ENCODE measurements around the gene BEND6. TPM values are rescaled to one million over a fixed set of nuclear protein-coding genes. Genes with fewer than 3 reads are reported as not detected.
A peak's percentile ranks its signal among the peaks of the same experiment; 100 is the strongest.
"Not testable (repeated sequence)": the region's sequence is repeated elsewhere in the genome, so short reads cannot be mapped to it uniquely, and the experiment has no call there.

The BEND6 gene
- total RNA-seq, 1 experiment from 2014 or later, result 9.0 TPM

DNA sequence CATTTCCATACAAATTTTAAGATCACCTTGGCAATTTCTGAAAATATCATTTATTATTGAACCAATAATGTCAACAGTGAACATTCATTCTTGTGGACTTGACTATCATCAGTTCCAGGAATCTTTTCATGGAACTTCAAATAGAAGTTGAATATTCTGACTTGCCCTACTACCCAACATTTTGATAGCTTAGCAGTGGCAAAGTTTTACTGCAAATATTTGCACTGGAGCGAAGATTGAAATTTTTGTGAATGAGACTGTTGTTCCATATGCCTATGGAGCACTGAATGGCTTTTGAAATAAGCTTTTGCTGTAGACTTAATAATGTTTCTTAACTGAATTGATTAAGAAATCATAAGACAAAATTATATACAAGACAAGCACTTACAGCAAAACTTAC is 23.6 kb downstream of the BEND6 start:
- DNase-seq (ENCODE audit: low read depth), result no peak

DNA sequence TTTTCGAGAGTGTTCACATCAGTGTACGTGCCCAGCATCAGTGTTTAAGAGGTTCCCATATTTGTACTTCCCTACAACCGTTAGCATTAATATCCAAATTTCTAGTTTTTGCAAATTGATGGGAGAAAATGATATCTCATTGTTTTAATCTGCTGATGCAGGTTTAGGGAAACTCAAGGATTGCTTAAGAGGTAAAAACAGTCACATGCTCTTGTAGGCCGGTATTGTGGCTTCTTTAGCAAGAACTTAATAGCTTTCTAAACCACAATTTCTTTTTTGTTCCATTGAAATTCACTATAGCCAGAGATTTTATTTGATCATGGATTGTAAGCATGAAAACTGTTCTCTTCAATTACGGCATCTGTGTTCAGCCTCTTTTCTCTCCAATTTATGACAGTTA is 29.5 kb downstream of the BEND6 start:
- DNase-seq (ENCODE audit: low read depth), result no peak

DNA sequence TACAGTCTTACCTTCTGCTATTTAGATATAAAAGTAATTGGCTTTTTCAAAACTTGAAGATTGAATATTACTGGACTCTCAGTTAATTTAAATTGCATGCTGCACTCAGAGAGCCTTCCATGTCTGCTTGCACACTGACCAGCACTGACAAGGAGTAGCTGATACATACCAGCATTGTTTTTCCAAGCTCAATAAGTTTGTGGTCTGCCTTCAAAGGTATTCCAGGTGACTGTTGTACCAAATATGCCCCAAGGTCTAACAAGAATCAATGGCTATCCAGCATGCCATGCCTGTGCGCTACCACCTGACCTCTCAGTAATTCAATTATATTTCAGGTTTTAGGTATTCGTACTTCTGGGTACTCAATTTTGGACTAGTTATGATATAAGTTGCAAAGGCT is 30.0 kb downstream of the BEND6 start:
- no peak for DNase-seq (ENCODE audit: low read depth)

DNA sequence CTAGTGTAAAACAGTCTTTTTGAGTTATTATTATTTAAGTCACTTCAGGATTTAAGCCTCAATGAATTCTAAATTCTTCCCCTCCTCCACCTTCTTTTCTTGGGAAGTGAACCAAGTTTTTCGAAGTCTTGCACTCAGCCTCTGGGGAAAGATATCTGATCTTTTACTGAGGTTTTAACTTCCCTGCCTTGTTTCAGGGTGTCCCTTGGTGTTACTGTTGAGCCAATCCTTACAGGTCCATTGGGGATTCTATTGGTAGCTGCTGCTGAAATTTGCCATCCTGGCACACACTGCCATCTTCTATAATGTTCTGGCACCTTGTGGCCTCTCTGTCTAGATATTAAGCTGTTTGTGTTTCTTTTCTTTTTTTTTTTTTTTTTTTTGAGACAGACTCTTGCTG is 31.7 kb downstream of the BEND6 start:
- DNase-seq (ENCODE audit: low read depth), result no peak

DNA sequence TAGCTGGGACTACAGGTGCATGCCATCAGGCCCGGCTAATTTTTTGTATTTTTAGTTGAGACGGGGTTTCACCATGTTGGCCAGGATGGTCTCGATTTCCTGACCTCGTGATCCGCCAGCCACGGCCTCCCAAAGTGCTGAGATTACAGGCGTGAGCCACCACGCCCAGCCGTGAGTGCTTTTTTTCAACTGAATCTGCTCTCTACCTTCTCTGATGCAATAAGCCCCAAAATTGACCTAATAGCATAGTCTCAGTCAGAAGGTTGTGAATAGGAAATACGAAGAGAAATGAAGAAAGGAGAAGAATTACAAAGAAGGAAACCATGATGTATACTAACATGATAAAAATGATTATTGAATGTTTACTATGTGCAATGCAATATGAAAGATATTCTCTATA is 33.2 kb downstream of the BEND6 start:
- DNase-seq (ENCODE audit: low read depth), result no peak

DNA sequence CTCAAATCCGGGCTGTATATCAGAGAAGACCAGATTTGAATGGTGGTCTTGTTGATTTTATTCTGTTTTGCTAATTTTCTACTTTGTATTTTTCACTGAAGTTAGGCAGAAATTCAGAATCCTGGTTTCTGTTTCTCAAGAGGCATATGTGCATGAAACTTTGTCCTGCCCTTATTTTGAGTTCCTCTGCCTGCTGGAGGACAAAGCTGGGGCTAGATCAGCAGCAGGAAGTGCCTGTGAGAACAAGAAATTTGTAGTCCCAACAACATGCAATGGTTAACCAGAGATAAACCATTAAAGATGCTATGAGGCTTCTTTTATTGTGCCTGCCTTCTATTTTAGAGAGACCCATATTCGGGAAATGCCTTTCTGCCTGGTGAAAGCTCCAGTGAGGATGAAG is 37.1 kb downstream of the BEND6 start:
- no peak for DNase-seq (ENCODE audit: low read depth)

DNA sequence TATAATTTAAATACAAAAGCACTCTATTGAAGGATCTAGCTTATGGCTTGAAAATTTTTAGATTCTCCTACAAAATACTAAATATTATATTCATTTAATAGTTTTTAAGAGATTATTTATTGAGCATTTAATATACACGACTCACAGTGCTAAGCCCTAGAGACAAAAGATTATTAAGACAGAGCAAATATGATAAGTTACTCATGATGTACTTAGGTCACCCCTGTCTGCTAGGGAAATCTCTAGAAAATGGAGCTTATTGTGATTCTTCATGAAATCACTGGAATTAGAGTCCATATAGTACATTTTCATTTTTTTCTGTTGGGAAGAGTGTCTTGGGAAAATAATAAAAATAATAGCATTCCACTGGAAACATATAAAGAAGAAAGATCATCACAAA is 37.8 kb downstream of the BEND6 start:
- DNase-seq (ENCODE audit: low read depth), result no peak

DNA sequence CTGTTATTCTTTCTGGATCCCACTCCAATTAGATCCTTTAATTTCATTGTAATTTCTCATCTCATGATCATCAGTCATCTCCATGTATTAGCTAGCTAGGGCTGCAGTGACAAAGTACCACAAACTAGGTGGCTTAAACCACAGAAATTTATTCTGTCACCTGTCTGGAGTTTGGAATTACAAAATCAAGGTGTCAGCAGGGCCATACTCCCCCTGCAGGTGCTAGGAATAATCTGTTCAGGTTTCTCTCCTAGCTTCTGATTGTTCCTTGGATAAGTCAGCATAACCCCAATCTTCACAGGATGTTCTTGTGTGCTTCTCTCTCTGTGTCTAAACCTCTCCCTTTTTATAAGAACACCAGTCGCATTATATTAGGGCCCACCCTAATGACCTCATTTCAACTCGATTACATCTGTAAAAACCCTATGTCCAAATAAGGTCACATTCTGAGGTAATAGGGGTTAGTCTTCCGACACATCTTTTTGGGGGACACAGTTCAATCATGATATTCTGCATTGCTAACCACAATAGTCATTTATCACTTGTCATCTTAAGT is 40.5 kb downstream of the BEND6 start:
- DNase-seq (ENCODE audit: low read depth), result no peak

DNA sequence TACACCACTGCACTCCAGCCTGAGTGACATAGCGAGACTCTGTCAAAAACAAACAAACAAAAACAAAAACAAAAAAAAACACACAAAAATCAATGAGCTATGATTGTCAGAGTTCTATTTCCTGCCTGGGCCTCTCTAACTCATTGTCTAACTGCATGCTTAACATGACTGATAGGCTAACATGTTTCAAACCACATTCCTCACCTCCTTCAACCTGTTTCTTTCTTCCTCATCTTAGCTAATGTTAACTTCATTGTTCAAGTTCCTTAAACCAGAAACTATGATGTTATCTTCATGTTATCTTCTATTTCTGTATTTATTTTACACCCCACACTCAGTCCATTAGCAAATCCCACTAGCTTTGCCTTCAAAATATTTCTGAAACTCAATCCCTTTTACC is 41.5 kb downstream of the BEND6 start:
- DNase-seq (ENCODE audit: low read depth), result no peak

DNA sequence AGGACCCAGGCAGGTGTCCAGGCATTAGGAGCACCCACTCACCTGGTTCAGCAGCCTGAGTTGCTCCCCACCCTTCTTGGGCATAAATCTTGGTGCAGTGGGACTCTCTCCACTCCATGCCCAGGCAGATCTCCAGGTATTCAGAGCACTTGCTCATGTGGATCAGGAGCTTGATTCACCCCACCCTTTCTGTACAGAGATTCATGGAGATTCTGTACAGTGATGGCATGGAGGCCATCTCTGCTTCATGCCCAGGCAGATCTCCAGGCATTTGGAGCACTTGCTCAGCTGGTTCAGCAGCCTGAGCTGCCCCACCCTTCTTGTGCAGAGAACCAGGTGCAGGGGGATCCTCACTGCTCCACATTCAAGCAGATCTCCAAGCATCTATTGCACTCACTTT is 44.1 kb downstream of the BEND6 start:
- no peak for DNase-seq (ENCODE audit: low read depth)

DNA sequence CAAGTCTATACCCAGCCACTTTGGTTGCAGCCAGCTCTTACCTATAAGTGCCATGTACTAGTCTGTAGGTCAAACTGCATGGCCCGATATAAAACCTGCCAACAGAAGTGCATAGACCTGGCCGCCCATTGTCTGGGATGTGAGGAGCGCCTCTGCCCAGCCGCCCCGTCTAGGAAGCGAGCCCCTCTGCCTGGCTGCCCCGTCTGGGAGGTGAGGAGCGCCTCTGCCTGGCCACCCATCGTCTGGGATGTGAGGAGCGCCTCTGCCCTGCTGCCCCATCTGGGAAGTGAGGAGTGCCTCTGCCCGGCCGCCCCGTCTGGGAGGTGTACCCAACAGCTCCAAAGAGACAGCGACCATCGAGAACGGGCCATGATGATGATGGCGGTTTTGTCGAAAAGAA is 44.8 kb downstream of the BEND6 start:
- DNase-seq (ENCODE audit: low read depth), result not testable (repeated sequence)

DNA sequence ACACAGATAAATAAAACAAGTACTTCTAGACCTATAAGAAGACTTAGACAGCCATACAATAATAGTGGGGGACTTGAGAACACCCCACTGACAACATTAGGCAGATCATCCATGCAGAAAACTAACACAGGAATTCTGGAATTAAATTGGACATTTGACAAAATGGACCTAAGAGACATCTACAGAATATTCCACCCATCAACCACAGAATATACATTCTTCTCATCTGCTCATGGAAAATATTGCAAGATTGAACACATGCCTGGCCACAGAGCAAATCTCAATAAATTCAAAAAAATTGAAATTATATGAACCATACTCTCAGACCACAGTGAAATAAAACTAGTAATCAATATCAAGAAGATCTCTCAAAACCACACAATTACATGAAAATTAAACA is 47.3 kb downstream of the BEND6 start:
- no peak for DNase-seq (ENCODE audit: low read depth)

DNA sequence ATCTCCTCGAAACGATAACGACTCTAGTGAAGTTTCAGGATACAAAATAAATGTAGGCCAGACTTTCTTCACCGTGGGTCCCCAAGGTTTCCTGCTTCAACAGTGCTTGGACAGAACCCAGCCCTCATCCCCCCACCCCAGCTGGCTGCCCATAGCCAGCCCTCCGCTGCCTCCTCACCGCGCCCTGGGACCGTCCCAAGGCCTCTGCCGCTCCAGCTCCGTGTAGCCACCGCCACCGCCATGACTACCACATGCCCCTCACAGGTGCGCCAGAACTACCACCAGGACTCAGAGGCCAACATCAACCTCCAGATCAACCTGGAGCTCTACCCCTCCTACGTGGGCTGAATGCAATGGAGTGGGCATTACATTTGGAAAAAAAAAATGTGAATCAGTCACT is 49.4 kb downstream of the BEND6 start:
- no peak for DNase-seq (ENCODE audit: low read depth)

DNA sequence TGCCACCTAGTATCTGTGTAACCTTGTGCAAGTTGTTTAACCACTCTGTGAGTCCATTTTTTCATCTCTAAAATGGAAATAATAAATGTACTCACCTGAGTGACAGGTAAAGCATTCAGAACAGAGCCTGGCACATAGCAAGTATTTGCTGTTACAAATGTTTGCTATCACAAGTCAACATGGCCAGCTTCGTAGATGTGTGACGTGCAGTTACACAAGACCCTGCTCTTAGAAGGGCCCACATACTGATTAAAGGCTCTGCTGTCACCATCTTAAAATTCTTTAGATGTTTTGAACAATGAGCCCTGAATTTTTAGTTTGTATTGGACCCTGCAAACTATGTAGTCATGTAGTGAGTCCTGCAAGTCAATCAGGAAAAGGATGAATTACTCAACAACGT is 51.2 kb downstream of the BEND6 start:
- DNase-seq (ENCODE audit: low read depth), result no peak

DNA sequence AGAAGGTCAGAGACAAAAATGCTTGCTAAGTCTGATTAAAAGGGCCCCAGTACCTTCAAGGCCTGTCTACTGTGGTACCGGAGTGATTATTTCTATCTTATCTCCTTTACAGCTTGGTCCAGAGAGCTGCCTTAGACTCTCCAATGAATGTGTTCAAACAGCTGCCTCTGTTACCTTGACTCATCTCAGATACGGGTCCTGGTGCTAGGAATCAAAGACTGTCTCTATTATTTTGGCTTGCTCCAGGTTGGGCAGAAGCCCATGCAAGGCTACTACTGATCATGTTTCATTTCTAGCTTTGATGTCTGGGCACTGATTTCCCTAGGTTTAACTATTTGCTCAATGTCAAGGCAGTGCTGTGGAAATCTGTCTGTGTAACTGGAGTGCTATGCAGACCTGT is 53.2 kb downstream of the BEND6 start:
- not testable (repeated sequence) for DNase-seq (ENCODE audit: low read depth)

DNA sequence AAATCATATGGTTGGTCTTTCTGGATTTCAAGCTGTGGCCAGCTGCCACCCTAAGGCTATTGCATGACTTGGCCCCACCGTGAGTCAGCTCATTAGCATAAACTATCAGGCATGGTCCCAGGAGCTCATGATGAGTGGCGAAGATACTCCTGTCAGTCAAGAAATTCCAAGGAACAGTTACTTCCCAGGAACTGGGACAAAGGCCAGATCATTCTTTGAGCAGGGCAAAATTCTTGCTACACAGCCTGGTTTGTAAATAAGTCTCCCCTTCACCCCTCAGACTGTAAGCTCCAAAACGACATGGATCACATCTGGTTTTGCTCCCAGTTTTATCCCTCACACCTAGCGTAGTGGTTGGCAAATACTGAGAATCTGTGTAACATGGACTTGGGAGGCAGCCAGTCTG is 58.6 kb downstream of the BEND6 start:
- DNase-seq (ENCODE audit: low read depth), result peak; percentile 86

DNA sequence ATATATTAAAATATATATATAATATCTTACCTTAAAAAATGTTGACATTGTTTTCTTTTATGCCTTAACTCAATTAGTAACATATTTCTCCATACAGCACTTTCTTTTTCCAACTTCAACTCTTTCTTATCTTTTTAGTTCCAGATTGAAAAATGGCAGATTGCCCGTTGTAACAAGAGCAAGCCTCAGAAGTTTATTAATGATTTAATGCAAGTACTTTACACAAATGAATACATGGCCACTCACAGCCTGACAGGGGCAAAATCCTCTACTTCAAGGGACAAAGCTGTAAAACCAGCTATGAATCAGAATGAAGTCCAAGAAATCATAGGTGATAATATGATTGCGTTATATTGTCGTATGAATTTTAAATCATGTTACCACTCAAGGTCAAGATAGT is 62.2 kb downstream of the BEND6 start:
- no peak for DNase-seq (ENCODE audit: low read depth)

DNA sequence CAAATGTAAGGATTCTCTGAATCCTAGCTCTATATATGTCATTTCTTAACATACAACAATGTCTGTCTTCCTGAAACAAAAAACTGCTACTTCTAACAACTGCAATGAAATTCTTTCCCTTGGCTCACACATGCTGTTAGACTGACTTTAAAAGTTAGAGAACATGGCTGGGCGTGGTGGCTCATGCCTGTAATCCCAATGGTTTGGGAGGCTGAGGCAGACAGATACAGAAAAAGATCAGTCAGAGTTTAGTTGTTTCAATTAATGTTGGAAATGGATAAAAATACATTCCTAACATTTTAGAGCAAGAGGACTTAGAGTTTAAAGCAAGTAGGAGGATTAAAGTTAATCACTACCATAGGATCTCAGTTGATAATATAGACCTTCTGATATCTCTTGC is 62.9 kb downstream of the BEND6 start:
- no peak for DNase-seq (ENCODE audit: low read depth)

DNA sequence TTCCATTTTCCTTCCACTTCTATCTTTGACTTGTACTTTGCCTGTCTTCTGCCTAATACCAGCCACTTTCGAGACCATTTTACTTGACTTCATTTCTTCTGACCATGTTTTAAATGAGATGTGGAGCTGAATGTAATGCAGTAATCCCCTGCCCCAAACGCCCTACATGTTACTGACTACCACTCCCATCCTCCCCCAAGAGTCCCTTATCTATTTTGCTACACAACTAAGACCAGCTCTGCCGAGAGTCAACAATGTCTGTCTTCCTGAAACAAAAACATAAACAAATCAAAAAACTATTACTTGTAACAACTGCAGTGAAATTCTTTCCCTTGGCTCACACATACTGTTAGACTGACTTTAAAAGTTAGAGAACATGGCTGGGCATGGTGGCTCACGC is 64.5 kb downstream of the BEND6 start:
- no peak for DNase-seq (ENCODE audit: low read depth)

DNA sequence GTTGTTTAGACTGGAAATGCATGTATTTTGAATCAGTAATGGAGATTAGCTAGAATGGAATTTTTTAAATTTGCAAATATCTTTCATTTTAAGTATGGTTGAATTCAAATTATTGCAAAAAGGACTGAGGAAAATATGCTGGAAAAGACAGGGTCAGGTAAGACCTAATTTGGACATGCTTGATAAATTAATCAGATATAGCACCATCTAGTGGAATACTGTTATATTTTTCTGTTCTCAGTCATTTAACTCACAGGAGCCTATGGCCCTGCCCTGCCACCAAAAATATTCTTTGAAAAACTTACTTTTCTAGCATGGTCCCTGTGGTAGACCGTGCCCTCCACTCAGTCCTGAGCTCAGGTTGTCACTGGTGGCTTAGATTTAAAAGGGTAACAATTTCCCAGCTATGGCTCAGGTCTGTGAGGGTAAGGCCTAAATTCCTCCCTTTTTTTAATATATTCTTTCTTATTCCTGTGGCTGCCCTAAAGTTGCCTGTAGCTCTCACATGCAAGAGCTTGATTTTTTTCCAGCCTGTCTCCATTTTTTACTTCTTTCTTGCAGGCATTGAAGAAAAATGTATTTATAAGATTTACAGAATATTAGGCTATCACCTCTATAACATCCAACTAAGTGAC is 66.3 kb downstream of the BEND6 start:
- DNase-seq (ENCODE audit: low read depth), result peak; percentile 10

DNA sequence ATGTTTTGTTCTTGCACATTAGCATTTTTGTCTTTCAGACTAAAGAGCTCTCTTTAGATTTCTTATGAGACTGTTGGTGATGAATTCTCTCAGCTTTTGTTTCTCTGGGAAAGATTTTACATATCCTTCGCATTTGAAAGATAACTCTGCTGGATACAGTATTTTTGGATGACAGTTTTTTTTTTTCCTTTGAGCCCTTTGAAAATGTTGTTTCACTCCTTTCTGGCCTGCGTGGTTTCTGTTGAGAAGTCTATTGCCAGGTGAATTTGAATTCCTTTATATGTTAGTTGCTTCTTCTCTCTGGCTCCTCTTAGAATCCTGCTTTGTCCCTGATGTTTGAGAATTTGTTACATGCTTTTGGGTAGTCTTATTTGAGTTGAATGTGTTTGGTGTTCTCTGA is 69.4 kb downstream of the BEND6 start:
- no peak for DNase-seq (ENCODE audit: low read depth)

DNA sequence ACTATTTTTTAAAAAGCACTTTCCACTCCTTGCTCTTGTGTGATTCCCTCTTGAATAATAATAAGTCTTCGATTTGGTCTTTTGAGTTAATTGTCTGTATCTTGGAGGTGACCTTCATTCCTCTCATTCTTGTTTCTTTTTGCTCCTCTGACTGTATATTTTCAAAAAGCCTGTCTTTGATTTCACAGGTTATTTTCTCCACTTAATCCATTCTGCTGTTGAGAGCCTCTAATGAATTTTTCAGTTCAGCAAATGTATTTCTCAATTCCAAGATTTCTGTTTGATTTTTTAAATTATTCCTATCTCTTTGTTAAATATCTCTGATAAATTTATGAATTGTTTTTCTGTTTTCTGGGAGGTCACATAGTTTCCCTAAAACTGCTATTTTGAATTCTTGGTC is 69.9 kb downstream of the BEND6 start:
- DNase-seq (ENCODE audit: low read depth), result no peak

DNA sequence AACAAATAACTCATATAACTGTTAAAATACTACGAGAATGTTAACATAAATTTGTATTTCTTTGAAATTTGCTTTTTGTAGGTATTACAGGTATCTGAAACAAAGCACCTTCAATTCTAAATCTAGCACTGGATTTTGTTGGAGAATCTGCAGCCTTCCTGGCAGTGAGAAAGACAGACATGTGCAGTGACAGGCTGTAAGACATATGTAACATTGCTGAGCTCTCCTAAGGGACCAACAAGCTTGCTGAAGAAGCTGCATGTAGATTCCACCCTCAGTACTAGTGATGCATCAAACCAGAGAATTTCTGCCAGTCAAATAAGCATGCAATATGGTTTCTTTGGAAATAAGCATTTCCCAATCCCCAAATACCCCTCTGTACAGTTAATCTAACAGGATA is 71.1 kb downstream of the BEND6 start:
- no peak for DNase-seq (ENCODE audit: low read depth)

DNA sequence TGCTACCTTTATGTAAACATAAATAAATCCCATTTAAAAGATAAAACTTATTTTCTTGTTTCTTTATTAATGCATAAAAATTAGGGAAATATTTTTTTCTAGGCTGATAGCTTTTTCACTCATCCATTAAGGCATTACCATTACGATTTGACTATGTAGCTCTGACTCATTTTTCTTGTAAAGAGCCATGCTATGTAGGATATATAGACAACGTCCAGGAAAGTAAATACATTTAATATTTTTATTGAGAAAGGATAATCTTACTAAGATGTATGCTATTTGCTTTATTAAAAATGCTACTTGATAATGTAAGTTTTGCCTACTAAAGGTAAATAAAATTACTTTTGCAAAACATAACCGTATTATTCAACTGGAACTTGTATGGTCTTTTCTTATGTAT is 72.4 kb downstream of the BEND6 start:
- no peak for DNase-seq (ENCODE audit: low read depth)
